Fibroblast of lung (primary cell): ENCODE data around the gene SNX19.

ENCODE experiments used
- EZH2 ChIP-seq: IDR thresholded peaks from 2 replicates; pipeline ENCODE4 v1.5.1; 2012; ENCODE audit warnings: low read length, control low read depth, mild to moderate bottlenecking; ENCODE audit errors: missing control alignments
- TF ChIP-seq, protein P1 (sequence below), 2 donors: IDR thresholded peaks in 1 of 2; conservative IDR thresholded peaks in 1 of 2; 1 replicate in 1 of 2; 2 replicates in 1 of 2; pipeline ENCODE4 v1.5.1; 2011 to 2012; ENCODE audit warnings: low read length in 2 of 2, control low read depth in 1 of 2, inconsistent platforms in 1 of 2, low read depth in 1 of 2, mild to moderate bottlenecking in 1 of 2

GRCh38 chr11:130908770-130909625, 7.3 kb downstream of the SNX19 start:
- TF ChIP-seq, protein P1, sequence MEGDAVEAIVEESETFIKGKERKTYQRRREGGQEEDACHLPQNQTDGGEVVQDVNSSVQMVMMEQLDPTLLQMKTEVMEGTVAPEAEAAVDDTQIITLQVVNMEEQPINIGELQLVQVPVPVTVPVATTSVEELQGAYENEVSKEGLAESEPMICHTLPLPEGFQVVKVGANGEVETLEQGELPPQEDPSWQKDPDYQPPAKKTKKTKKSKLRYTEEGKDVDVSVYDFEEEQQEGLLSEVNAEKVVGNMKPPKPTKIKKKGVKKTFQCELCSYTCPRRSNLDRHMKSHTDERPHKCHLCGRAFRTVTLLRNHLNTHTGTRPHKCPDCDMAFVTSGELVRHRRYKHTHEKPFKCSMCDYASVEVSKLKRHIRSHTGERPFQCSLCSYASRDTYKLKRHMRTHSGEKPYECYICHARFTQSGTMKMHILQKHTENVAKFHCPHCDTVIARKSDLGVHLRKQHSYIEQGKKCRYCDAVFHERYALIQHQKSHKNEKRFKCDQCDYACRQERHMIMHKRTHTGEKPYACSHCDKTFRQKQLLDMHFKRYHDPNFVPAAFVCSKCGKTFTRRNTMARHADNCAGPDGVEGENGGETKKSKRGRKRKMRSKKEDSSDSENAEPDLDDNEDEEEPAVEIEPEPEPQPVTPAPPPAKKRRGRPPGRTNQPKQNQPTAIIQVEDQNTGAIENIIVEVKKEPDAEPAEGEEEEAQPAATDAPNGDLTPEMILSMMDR (conservative IDR thresholded peaks at IDR 0.05 in 1 of 2, IDR thresholded peaks at IDR 0.05 in 1 of 2; ENCODE audit: low read depth in 1 of 2, low read length in 2 of 2), result no peak
- TF ChIP-seq EZH2, result no peak
